Activated naive CD4-positive, alpha-beta T cell treated with anti-CD3 and anti-CD28 coated beads, Interleukin-2, amount 50 U/mL, for 16 hours (primary cell): ENCODE results near the gene GRIK3.

ENCODE experiments used
- DNase-seq: peaks from one replicate; pipeline ENCODE4 v3.0.0-alpha.2; 2020

GRIK3 gene

GRCh38 chr1:36753451-36753850 lies 280.9 kb downstream of the GRIK3 start:
- DNase-seq: no peak

- DNase-seq: no peak
Measured at GRCh38 chr1:36752891-36753361, 281.4 kb downstream of the GRIK3 start.

GRCh38 chr1:36752431-36752830 lies 281.9 kb downstream of the GRIK3 start:
- DNase-seq: no peak

GRCh38 chr1:36751525-36751924 lies 282.8 kb downstream of the GRIK3 start:
- no peak for DNase-seq

GRCh38 chr1:36748466-36748865 lies 285.8 kb downstream of the GRIK3 start:
- no peak for DNase-seq
